GM12892 (cell line): ENCODE data around the gene MKRN2.

Source experiments
- POLR2A ChIP-seq: IDR thresholded peaks from 2 replicates; pipeline ENCODE4 v1.6.1; 2011; ENCODE audit warnings: low read depth, low read length, control low read depth
- POLR2AphosphoS5 ChIP-seq: IDR thresholded peaks from 2 replicates; pipeline ENCODE4 v1.6.1; 2011; ENCODE audit warnings: low read depth, low read length, control low read depth

DNA sequence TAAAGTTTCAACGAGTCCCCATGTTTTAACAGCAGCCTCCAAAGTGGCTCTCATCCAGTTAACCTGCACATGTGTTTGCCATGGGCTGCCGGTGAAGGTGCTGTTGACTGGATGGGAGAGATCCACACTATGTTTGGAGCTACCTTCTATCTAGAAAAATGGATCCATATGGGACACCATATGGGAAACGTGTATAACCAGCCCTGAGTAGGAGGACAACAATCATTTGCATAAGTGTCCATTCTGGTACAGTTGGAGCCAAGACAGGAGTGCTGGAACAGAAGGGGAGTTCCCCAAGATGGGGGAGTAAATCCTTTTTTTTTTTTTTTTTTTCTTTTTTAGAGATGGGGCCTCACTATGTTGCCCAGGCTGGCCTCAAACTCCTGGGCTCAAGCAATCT, 36.6 kb downstream of the MKRN2 start:
- TF ChIP-seq POLR2AphosphoS5 (no peak), POLR2A (no peak)
